ENCODE measurements around the gene FAM53C.

FAM53C gene

GRCh38 chr5:138351056-138351455 is 13.0 kb downstream of the FAM53C start:
- DNase-seq (ENCODE audit: low read depth in 2 of 2), result peak; percentile 74 to 86
- H3K4me3 ChIP-seq (replicated peaks in 1 of 2; ENCODE audit: low read depth in 2 of 2, low read length in 2 of 2), result no peak overlapping the region
- TF ChIP-seq CTCF (IDR thresholded peaks at IDR 0.05; ENCODE audit: low read depth, low read length), result no peak

- DNase-seq (ENCODE audit: low read depth in 2 of 2), result no peak
- TF ChIP-seq CTCF (IDR thresholded peaks at IDR 0.05; ENCODE audit: low read depth, low read length), result no peak
- H3K4me3 ChIP-seq (replicated peaks in 1 of 2; ENCODE audit: low read depth in 2 of 2, low read length in 2 of 2), result no peak overlapping the region
Measured at GRCh38 chr5:138351517-138351916, 13.5 kb downstream of the FAM53C start.

- peak; percentile 94 for TF ChIP-seq CTCF (IDR thresholded peaks at IDR 0.05; ENCODE audit: low read depth, low read length)
- peak within 1 kb of the TSS; percentile 80 to 87 for H3K4me3 ChIP-seq (replicated peaks in 1 of 2; ENCODE audit: low read depth in 2 of 2, low read length in 2 of 2)
- DNase-seq (ENCODE audit: low read depth in 2 of 2), result peak; percentile 85 to 88
Measured at GRCh38 chr5:138352071-138352721, 14.1 kb downstream of the FAM53C start, which contains the start of gene KDM3B. Gene KDM3B, plus strand, starts transcription at chr5:138352685. Its CDS starts 111 bp downstream, at chr5:138352796.

- TF ChIP-seq CTCF (IDR thresholded peaks at IDR 0.05; ENCODE audit: low read depth, low read length), result no peak
- peak overlapping the region; percentile 80 to 87 for H3K4me3 ChIP-seq (replicated peaks in 1 of 2; ENCODE audit: low read depth in 2 of 2, low read length in 2 of 2)
- DNase-seq (ENCODE audit: low read depth in 2 of 2), result peak; percentile 52 to 63
Measured at GRCh38 chr5:138352722-138353559, 14.9 kb downstream of the FAM53C start.

GRCh38 chr5:138353560-138354080 is 15.6 kb downstream of the FAM53C start:
- DNase-seq (ENCODE audit: low read depth in 2 of 2), result no peak
- no peak for TF ChIP-seq CTCF (IDR thresholded peaks at IDR 0.05; ENCODE audit: low read depth, low read length)
- peak overlapping the region; percentile 80 to 87 for H3K4me3 ChIP-seq (replicated peaks in 1 of 2; ENCODE audit: low read depth in 2 of 2, low read length in 2 of 2)

GRCh38 chr5:138354387-138354786 is 16.3 kb downstream of the FAM53C start:
- DNase-seq (ENCODE audit: low read depth in 2 of 2), result no peak
- no peak for TF ChIP-seq CTCF (IDR thresholded peaks at IDR 0.05; ENCODE audit: low read depth, low read length)
- H3K4me3 ChIP-seq (replicated peaks in 1 of 2; ENCODE audit: low read depth in 2 of 2, low read length in 2 of 2), result peak overlapping the region; percentile 80 to 87

Measured in cardiac fibroblast (primary cell).